ENCODE data around the gene F9. TPM values are rescaled to one million over a fixed set of nuclear protein-coding genes. Genes with fewer than 3 reads are reported as not detected.
"Not testable (repeated sequence)": the region's sequence is repeated elsewhere in the genome, so short reads cannot be mapped to it uniquely, and the experiment has no call there.

F9 gene
- under 1 TPM in 1 of 4 donors, not detected in 3; 0.32 TPM for polyA plus RNA-seq (ENCODE audit: insufficient read length in 4 of 4)

DNA sequence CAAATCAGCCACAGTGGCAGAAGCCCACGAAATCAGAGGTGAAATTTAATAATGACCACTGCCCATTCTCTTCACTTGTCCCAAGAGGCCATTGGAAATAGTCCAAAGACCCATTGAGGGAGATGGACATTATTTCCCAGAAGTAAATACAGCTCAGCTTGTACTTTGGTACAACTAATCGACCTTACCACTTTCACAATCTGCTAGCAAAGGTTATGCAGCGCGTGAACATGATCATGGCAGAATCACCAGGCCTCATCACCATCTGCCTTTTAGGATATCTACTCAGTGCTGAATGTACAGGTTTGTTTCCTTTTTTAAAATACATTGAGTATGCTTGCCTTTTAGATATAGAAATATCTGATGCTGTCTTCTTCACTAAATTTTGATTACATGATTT is at the start of gene F9:
F9 (plus strand) TSS at position 190 of the 400 bp plus-strand sequence; CDS start at position 216, 26 bp downstream.
- DNase-seq (ENCODE audit: low read depth in 4 of 4, low spot score in 2 of 4), result no peak

DNA sequence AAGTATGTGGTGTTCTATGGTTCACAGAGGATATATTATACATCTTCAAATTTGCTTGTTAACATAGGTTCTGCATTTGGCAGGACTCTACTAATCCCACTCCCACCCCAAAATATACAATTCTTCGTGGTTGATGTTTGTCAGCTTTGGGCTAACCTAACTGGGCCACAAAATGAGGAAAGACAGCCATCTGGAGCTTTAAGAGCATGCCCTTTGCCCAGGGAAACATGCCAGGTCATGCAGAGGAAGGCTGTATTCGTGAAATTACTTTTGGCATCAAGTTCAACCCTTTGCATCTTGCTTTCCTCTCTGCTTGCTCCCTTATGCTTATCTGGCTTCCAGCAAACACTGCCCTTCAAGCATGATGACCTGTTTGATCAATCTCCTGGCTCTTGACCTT is 46.8 kb upstream of the F9 start:
- no peak for DNase-seq (ENCODE audit: low read depth in 4 of 4, low spot score in 2 of 4)

DNA sequence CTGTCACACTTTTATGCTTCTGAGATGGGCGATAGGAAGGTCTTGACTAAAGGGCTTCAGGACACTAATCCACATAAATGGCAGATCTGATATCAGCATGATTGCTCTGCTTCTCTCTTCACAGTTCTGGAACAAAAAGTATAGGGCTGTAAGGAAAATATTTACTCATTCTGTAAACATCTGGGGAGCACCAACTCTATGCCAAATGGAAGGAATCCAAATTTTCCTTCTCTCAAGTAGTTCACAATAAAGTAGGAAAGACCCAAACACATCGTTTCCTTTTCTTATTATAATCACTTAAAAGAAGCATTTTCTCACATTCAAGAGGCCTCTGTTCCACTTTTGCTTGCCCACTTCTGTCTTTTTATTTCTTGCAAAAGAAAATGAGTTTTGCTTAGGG is 45.9 kb upstream of the F9 start:
- no peak for DNase-seq (ENCODE audit: low read depth in 4 of 4, low spot score in 2 of 4)

DNA sequence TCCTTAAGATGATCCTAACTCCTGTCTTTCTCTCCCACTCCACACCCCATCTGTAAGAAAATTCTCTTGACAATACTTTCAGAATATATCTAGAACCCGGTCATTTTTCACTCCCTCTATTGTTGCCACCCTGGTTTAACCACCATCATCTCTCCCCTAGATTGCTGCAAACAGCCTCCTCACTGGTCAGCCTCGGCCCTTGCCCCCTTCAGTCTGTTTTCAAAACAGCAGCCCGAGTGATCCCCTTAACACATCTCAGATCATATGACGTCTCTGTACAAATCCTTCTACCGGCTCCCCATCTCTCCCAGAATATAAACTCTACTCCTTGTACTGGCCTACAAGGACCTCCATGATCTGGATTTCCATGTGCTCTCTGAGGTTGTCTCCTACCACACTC is 35.2 kb upstream of the F9 start:
- no peak for DNase-seq (ENCODE audit: low read depth in 4 of 4, low spot score in 2 of 4)

DNA sequence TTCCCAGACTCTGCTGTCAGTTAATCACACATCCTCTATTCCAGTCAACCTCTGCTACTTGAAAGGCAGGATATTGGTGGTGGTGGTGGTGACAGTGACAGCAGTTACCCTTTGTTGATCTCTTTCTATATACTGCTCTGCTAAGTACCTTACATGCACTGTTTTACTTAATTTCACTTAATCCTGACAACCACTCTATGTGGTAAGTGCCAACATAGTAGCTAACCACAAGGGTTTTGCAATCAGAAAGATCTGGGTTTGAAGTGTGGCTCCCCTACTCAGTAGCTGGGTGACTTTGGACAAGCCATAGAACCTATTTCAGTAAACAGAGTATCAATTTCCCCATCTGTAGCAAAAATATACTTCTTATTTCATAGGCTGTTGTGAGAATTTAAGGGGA is 24.2 kb upstream of the F9 start:
- DNase-seq (ENCODE audit: low read depth in 4 of 4, low spot score in 2 of 4), result no peak

DNA sequence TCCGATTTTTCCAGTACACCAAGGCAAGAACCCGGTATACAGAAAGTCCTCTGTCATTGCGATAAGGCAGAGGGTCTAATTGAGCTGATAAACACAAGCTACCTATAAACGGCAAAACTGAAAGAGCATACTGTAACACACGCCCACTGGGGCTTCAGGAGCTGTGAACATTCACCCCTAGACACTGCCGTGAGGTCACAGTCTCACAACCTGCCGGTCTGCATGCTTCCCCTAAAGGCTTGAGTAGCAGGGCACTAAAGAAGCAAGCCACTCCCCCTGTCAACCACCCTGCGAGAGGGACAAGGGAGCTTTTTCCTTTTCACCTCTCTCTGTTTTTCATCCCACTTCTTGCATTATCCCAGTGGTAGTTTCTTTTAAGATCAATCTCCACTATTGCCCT is 22.4 kb upstream of the F9 start:
- DNase-seq (ENCODE audit: low read depth in 4 of 4, low spot score in 2 of 4), result no peak

DNA sequence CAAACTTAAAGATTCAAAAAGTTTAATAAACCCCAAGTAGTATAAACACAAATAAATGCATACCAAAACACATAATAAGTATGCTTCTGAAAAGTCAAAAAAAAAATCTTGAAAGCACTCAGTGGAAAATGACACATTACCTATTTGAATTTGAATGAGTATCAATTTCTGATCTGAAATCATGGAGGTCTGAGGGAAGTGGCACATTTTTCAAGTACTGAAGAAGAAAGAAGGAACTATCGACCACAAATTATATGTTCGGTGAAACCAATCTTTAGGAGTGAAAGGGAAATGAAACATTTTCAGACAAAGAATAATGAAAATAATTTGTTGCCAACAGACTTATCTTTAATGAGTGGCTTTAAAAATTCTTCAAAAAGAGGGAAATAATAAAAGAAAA is 12.1 kb upstream of the F9 start:
- no peak for DNase-seq (ENCODE audit: low read depth in 4 of 4, low spot score in 2 of 4)

DNA sequence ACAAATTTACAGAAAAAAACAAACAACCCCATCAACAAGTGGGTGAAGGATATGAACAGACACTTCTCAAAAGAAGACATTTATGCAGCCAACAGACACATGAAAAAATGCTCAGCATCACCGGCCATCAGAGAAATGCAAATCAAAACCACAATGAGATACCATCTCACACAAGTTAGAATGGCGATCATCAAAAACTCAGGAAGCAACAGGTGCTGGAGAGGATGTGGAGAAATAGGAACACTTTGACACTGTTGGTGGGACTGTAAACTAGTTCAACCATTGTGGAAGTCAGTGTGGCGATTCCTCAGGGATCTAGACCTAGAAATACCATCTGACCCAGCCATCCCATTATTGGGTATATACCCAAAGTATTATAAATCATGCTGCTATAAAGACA is 1.7 kb upstream of the F9 start:
- DNase-seq (ENCODE audit: low read depth in 4 of 4, low spot score in 2 of 4), result not testable (repeated sequence)

DNA sequence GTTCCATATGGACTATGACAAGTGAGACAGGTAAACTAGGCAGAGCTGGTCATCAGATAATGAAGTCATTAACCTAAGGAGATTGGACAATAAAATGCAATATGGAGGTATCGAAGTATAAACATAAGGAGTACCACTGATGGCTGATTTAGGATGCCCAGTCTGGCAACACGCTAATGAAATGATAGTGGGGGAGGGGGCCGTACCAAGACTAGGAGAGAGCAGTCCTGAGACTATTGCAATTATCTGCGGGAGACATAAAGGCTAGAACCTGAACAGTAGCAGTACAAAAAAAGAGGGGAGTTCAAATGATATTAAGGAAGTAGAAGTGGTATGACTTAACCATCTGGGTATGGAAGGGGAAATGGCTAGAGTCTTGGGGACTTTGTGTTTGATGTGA is 2.3 kb downstream of the F9 start:
- DNase-seq (ENCODE audit: low read depth in 4 of 4, low spot score in 2 of 4), result no peak

DNA sequence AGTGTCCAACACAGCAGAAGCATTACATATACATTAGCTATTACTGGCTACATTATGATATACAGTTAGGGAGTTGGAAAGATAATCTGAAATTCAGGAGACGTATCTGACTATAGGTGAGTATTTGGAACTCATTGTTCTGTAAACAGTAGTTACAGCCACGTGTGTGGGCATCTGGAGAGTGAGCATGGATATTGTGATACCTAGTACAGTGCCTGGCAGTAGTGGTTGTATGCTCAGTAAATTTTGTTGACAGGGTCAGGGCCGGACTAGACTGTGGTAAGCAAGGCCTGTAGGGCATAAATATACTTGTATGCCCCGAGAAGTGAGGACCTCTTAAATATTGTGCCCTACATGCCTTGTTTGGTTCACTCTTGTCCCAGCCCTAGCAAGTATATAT is 2.9 kb downstream of the F9 start:
- no peak for DNase-seq (ENCODE audit: low read depth in 4 of 4, low spot score in 2 of 4)

DNA sequence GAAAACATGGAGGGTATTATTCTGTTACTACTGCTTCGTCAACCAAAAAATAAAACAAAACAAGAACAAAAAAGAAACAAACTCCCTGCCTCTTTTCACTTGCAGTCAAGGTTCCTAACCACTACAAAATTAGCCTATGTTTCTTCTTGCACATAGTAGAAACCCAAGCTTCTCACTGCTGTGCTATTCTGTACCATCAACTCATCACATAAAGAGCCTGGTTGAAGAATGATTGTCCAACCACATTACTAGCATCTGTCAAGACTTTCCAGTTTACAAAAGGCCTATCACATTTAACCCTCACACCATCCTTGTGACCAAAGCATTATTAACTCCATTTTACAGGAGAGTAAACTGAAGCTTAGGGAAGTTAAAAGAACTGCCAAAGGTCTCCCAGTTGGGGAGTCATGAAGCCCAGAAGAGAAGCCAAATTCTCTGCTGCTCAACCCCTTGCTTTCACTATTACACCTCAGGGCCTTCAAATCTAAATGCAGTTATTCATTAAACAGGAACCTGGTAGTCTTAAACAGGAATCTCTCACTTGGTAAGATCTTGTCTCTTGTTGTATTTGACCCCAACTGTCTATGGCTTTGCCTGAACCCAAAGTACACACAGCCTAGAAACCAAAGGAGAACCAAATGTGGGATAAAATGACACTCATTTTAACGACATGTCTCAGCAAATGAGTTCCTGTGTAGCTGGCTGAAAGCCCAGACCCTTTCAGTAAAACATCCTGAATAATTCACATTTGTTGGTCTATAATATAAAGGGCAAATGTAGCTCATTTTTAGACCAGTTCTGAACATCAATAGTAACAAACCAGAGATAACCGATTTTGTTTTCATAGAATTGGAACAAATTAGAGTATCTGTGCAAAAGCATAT is 8.6 kb downstream of the F9 start:
- DNase-seq (ENCODE audit: low read depth in 4 of 4, low spot score in 2 of 4), result peak in 1 of 4 donors; percentile 9

DNA sequence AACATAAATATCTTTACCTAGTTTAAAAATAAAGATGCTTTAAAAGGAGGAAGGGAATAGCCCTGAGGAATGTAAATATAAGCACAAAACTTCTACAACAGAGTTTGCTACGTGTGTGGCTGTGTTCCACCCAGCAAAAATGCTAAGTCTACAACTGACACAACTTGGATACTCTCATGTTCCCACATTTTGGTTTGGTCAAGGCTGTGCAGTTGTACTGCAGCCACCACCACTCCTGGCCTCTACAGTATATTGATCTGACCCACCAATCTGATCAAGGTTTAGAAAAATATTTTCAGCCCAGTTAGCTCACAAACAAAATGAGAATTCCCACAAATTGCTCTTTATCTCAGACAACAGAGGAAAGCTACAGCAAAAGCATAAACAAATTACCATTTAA is 12.1 kb downstream of the F9 start:
- no peak for DNase-seq (ENCODE audit: low read depth in 4 of 4, low spot score in 2 of 4)

DNA sequence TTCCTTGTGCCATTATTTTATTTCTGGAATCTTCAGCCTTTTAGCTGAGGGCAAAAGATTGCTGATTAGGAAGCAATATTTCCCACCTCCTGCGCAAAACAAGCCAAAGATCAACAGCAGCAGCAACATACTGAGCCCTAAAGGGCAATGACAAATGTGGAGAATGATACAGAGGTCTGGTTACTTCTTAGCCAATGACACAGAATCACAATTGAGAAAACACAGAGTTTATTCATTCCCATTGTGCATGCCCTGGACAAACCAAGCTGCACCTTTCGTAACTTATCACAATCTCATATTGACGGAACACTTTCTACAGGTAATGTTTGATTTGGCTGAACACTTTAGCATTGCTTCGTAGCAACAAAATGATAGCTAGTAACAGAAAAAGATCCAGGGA is 13.4 kb downstream of the F9 start:
- DNase-seq (ENCODE audit: low read depth in 4 of 4, low spot score in 2 of 4), result no peak

DNA sequence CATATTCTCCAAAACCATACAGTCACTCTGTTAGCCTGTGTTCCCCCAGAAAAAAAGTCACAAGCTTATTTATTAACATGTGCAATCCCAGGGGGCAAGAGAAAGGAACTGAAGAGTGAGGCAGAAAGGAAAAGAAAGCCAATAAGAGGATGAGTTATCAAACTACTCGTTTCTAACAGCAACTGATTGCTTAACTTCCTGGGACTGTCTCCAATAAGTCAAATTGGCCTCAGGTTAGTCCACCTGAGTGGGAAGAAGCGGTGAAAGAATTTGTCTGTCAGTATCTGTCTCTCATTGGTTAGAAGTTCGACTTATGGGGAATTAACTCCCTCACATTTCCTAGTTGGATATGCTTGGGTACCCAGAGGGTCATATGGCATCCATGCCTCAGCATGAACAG is 14.1 kb downstream of the F9 start:
- no peak for DNase-seq (ENCODE audit: low read depth in 4 of 4, low spot score in 2 of 4)

DNA sequence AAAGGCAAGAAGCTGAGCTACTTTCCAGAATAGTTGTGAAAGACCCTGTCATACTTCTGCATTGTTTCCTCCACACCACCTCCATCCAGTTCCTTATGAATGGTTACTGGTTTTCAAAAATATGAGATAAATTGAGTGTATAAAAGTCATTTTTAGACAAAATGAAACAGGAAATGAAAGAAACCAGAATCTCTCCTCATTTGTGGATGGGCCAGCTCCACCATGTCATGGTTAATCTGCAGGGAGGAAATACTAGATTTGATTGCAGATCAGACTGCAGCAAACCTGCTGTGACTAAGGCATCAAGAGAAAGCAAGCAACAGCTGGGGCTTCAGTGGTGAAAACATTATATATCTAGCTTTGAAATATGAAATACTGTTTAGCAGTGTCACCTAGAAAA is 23.8 kb downstream of the F9 start:
- DNase-seq (ENCODE audit: low read depth in 4 of 4, low spot score in 2 of 4), result no peak

DNA sequence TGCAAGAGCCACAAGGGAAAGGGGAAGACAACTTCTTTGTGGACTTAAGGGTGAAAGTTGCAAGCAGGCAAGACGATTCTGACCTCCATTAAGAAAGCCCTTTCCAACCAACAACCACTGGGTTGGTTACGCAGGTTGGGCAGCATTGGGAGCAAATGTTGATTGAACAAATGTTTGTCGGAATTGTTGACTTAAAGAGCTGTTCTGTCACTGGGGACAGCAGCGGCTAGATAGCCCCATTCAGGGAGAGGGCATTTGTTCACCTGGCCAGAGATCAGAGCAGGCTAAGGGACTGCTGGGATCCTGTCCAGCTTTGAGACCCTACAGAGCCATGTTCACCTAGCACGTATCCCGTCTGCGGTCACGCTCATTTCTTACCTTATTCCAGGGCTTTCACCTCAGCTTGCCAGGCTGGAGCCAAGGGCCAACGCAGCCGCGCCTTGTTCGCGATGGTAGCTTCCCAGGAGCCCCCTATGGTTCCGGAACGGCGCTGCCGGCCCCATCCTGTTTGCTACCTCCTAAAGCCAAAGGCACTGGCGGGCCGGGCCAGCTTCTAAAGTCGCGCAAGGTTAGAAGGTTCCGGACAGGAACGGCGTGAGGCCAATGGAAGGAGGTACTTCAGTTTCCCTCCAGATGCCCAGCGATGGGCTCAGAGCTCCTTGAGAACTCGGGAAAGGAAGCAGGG is 24.6 kb downstream of the F9 start:
- no peak for DNase-seq (ENCODE audit: low read depth in 4 of 4, low spot score in 2 of 4)

DNA sequence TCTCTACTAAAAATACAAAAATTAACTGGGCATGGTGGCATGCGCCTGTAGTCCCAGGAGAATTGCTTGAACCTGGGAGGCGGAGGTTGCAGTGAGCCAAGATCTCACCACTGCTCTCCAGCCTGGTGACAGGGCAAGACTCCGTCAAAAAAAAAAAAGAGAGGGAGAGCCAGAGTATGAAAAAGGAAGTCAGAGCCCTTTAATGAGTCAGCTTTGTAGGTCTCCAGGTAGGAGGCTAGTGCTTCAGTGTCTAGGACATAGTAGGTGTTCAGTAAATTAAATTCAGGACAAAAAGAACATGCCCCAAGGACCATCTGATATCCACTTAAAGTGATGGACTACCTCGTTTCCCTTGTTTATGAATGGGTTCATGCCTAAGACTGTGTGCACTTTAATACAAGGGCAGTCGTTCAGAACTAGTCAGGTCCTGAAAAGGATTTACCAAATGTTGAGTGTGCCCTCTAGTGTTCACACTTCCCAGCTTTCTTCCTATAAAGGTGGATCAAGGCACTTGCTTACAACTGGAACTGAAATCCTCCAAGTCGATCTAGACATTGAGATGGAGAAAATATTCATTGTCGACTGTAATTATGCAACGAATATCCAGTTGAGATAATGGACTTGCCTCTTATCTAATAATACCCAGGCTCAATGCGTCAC is 29.0 kb downstream of the F9 start:
- peak in 2 of 4 donors; percentile 23 to 36 for DNase-seq (ENCODE audit: low read depth in 4 of 4, low spot score in 2 of 4)

DNA sequence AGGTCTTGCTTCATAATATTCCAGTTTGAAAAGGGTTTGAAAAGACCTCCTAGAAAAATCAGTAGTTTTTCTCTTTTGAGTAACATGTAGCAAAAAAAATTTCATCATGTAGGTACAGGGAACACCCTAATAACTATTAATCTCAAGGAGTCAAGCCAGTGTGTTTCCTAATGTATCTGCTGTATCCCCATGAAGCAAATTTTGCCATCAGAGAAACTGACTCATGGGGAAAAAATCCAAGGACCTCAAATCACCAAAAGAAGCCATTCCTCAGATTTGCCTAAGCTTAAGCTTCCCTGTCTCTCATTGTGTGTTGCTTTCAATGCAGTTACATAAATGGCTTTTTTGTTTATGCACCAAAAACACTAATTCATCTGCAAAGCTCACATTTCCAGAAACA is 29.7 kb downstream of the F9 start:
- no peak for DNase-seq (ENCODE audit: low read depth in 4 of 4, low spot score in 2 of 4)

DNA sequence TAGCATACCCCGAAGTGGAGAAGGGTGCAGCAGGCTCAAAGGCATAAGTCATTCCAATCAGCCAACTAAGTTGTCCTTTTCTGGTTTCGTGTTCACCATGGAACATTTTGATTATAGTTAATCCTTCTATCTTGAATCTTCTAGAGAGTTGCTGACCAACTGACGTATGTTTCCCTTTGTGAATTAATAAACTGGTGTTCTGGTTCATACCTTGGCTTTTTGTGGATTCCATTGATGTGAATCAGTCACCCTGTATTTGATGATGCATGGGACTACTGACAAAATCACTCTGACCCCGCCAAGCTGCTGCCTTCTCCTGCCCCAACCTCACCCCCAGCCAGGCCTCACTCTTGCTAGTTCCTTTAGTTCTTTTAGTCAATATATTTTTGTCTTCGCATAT is 32.7 kb downstream of the F9 start:
- DNase-seq (ENCODE audit: low read depth in 4 of 4, low spot score in 2 of 4), result no peak

DNA sequence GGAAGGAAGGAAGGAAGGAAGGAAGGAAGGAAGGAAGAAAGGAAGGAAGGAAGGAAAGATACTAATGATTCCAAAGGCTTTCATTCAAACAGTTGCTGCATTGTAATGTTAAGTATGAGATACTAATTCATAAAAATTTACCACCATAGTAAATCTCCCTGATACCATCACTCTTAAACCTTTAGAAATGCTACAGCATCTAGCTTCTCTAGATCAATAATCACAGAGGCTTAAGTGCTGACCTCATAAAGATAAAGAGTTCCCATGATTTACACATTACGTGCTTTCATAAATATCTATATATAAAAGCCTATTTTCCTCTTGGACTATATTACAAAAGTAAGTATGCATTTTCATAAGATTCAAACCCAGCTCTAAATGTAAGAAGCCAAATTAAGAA is 36.4 kb downstream of the F9 start:
- no peak for DNase-seq (ENCODE audit: low read depth in 4 of 4, low spot score in 2 of 4)

DNA sequence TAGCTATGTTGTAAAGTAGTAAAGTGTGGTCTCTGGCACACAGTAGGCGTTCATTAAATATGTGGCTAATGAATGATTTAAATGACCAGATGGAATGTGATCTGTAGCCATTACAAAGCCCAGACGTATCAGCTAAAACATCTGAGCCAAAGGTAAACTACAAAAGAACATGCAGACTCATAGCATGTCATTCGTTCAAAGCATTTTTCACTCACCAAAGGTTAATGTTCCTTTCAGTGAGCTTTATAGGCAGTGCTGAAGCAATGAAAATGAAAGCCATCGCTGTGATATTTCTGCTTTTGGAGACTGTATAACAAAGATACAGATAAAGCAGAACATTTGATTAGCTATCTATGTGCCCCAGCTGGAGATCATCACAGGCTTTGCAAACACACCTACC is 50.5 kb downstream of the F9 start:
- DNase-seq (ENCODE audit: low read depth in 4 of 4, low spot score in 2 of 4), result no peak

DNA sequence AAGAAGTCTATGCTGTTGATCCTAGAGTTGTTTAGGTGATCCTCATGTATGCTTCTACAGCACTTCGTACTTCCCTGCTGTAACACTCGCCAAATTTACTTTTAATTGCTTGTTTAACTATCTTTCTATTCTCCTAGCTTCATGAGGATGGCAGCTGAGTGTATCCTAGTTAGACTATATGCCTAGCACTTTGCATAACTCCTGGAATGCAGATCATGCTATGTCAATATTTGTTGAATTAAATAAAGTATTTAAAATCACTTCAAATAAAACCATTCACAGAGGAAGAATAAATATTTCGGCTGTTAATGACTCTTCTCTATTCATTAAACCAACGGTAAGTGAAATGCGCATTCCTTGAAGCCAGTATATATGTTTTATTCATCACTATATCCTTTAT is 55.1 kb downstream of the F9 start:
- DNase-seq (ENCODE audit: low read depth in 4 of 4, low spot score in 2 of 4), result no peak

Measured in left renal cortex interstitium (tissue), 4 donors.